GM19025 (cell line): ENCODE results near the gene CEP95.
"Not testable (repeated sequence)": the region's sequence is repeated elsewhere in the genome, so short reads cannot be mapped to it uniquely, and the experiment has no call there.

ENCODE experiments used
- ATAC-seq: cut with Tn5 transposase; IDR thresholded peaks from one replicate; pipeline ENCODE4 v1.9.1; 2021; ENCODE audit warnings: mild to moderate bottlenecking, low read depth, moderate library complexity; ENCODE audit not compliant: unreplicated experiment

Gene CEP95

DNA sequence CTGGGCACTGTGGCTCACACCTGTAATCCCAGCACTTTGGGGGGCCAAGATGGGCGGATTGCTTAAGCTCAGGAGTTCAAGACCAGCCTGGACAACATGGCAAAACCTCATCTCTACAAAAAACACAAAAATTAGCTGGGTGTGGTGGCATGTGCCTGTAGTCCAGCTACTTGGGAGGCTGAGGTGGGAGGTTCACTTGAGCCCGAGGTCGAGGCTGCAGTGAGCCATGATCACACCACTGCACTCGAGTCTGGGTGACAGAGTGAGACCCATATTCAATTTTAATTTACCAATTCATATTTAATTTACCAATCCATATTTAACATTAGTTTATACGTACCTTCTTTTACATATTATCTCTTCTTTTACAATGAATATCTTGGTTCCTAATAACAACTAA lies 11.5 kb upstream of the CEP95 start:
- ATAC-seq: not testable (repeated sequence)

DNA sequence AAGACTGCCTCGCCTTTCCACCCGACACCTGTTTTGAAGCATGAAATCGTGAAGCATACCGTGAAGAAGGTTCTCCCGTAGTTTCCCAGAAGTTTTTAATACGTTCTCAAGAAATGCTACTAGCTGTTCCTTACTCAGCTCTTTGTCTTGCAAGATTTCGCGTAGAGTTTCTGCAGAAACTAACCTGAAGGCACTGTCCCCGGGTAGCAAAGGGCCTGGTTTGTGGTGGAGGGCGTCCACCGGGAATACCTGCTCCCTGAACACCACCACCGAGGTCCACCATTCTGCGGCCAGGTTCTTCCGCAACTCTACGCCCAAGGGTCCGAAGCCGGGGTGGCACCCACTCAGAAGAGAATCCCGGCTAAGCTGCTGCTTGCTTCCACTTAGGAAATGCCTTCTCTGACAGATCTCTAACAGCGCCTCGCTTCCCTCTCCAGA lies 10.4 kb upstream of the CEP95 start:
- no peak for ATAC-seq

GRCh38 chr17:64496786-64497564 lies 9.8 kb upstream of the CEP95 start, which contains the start of gene POLG2:
POLG2 (minus strand) TSS chr17:64497054; CDS start chr17:64496968, 86 bp downstream.
- ATAC-seq: peak; percentile 73

DNA sequence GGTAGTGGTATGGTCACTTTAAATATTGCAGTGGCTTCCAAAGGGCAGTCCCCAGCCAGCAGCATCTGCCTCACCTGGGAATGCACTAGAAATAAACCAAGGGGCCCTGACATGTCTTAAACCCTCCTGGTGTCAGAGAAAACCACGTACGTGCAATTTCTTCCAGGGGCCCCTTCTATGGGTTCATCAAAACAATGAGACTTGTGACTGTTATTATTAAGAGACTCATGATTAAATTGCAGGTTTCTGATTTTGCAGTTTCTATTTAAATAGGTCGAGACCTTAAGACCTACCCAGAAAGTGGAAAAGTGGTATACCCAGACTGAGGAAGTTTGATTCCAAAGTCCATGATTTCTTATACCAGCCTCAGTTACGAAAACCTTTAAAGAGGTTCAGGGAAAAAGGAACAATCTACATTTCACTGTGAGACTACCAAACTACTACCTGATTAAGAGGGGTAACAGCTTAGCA lies 9.2 kb upstream of the CEP95 start:
- no peak for ATAC-seq

GRCh38 chr17:64498308-64499203 lies 8.2 kb upstream of the CEP95 start:
- no peak for ATAC-seq

- ATAC-seq: no peak
Observed at GRCh38 chr17:64499805-64500486, 6.8 kb upstream of the CEP95 start.

DNA sequence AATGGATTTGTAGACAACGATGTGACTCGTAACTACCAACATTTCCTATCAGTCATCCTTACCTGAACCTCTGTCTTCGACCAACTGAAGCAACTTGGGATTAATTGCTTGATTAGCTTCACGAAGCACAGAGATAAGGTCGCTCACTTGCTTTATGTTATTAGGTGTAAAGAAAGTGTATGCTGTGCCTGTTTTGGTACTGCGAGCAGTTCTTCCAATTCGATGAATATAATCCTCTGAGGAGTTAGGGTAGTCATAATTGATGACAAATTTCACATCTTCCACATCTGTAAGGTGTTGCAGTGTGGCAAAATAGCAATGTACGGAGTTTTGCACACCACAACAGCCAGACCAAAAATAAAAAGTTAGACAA lies 6.3 kb upstream of the CEP95 start:
- no peak for ATAC-seq

DNA sequence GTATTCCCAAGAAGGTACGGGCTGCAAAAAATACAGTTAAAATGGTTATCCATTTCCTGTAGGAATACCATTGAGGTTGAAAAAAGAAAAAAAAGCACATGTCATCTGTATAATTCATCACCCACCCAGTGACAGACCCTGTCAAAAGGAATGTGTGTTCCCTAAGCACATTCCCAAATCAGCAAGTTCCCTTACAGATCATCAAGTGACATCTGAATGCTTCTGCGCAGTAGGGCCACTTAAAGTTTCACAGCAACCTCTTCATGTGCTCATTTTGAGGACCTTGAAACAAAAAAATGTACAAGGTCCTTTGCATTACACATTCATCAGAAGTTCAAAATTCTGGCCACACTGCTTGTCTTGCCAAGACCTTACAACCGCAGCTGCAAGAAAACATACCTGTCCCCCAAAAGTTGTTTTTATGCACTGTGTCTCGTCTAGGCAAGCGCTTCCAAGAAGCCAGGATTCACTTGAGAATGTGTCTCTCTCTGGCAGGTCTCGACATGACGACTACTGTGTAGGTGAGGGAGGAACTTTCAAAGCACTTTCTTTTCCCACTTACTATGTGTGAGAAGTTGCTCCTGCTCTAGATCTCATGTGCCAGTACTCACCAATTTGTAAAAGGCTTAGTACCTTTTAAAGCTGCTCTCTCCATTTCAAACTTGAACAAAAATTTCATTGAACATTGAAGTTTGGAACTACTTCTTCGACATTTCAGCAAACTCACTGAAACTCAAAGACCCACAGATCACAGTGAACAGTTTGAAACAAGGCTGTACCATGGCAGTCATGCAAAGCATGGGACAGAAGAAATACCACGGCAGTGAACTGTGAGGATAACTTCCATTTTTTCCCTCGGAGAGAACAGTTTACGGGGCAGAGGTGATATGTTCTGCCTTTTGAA lies 5.7 kb upstream of the CEP95 start:
- ATAC-seq: no peak

DNA sequence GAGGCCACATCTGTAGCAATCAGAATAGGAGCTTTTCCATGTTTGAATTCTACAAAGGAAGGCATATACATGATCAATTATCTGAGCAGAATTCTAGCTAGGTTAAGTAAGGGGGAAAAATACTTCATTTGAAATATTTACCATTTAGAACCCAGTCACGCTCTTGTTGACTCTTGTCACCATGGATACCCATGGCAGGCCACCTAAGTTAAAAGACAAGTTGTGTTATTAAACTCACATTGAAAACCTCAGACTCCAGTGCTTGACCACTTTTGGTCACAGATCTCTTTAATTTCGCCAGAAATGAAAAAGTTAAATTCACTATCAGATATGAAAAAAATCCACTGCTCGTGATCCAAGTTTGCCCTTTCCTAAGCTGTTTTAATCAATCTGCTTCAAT lies 4.8 kb upstream of the CEP95 start:
- ATAC-seq: no peak

DNA sequence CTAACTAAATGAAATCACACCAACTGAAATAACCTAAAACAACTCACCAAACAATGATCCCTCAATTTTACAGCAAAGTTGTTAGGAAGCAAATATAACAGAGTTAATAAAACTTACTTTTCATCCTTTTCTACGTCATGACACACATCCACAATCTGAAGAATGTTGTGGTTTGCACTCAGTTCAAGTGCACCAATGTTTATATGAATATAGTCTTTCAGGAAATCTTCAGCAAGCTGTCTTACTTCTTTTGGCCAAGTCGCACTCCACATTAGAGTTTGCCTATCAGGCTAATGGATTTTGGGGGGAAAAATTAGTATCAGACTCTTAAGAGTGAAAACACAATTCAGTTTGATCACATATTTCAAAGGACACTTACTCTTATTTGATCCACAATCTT lies 4.0 kb upstream of the CEP95 start:
- ATAC-seq: no peak

GRCh38 chr17:64503341-64503740 lies 3.4 kb upstream of the CEP95 start:
- no peak for ATAC-seq

DNA sequence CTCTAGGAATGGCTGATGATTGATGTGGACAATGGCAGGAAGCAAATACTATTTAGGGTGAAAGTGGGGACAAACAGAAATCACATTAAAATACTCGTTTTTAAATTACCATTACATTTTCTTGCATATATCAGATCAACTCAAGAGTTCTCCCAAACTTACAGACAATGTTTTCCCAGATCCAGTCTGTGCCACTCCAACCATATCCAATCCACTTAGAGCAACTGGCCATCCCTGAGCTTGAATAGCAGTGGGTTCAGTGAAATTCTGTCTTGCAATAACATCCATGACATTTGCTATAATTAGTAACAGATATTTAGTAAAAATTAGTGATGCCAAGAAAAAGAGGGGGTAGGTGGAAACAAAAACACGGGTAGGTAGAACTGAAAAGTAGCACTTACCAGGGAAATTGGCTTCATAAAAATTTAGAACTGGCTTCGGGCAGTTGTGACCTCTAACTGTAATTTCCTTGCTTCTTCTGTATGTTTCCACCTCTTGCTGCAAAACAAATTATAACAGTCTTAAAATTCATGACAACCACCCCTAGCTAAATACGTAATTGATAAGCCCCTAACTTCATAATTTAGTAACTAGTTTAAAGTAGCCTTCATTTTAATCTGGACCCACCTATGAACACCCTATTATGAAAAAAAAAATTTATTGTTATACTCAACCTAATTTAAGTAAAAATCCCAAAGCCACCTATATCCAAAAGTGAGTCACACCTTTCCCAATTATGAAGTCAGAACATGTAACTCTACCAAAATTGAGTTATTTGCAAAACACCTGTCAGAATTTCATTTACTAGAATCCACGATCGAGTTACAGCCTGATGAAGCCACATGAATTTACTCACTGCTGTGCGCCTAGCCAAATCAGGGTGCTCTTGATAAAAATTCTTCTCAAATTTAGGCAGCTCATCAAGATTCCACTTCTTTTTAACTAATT lies 2.7 kb upstream of the CEP95 start:
- no peak for ATAC-seq

GRCh38 chr17:64504769-64505339 lies 1.9 kb upstream of the CEP95 start:
- ATAC-seq: no peak

GRCh38 chr17:64505340-64506200 lies 1.2 kb upstream of the CEP95 start:
- ATAC-seq: no peak

- peak; percentile 55 for ATAC-seq
Observed at GRCh38 chr17:64506201-64506575, 589 bp upstream of the CEP95 start, which contains the start of gene DDX5. DDX5 (minus strand) TSS chr17:64506289; CDS start chr17:64506119, 170 bp downstream.

DNA sequence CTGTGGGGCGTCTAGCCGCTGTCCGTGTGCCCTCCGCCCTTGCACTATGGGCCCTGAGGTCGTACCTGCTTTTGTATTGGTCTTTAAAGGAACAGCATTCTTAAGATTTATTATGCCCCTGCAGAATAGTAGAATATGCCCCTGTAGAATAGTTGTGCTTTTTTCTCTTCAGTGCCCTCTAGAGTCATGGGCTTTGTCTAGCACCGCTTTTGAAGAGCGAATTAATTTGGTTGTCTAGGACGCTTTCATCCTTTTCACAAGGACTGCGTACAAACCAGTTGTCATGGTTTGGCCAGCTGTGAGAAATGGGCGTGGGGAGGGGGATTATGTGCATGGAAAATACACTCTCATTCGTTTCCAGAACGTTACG lies 621 bp downstream of the CEP95 start:
- no peak for ATAC-seq

GRCh38 chr17:64508683-64509082 lies 1.9 kb downstream of the CEP95 start:
- no peak for ATAC-seq
